ENCODE data around the gene RIN3. TPM values are rescaled to one million over a fixed set of nuclear protein-coding genes. Genes with fewer than 3 reads are reported as not detected.

Gene RIN3
- total RNA-seq, 1 experiment from 2014 or later: 1.5 TPM

DNA sequence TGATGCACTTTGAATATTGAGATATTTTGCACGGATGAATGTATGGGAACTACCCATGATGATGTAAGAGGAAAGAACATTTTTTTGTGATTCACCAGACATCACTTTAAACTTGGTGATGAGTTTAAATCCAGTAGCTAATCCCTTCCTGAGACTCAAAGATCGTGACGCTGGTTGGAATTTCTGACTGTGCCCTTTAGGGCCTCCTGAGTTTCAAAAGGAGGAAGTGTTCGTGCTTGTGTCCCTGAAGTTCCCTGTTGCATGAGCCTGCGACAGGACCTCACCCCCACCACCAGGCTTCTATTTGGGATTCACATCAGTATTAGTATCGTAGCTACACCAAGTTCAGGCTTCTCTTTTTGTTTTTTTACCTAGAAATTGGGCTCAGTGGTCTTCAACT, 18.6 kb upstream of the RIN3 start:
- Histone ChIP-seq H3K14ac (ENCODE audit: insufficient read depth, low read length) (no peak overlapping the region), H3K79me2 (ENCODE audit: insufficient read depth, low read length) (no peaks in the 10 kb centered on the region), H4K91ac (ENCODE audit: insufficient read length, low read depth, low read length) (no peak overlapping the region), H3K56ac (ENCODE audit: insufficient read length, low read depth, low read length) (no peak overlapping the region), H3K18ac (ENCODE audit: insufficient read length, low read depth, low read length) (no peak overlapping the region), H3K79me1 (ENCODE audit: insufficient read depth, low read depth, low read length, poor library complexity, severe bottlenecking) (no peaks in the 10 kb centered on the region), H4K8ac (replicated peaks; ENCODE audit: insufficient read length, low read depth, low read length) (no peak overlapping the region), H3K9ac (ENCODE audit: extremely low read depth, insufficient read length, low read length) (no peak overlapping the region), H2BK20ac (ENCODE audit: low read depth, low read length, poor library complexity, severe bottlenecking) (no peak overlapping the region), H4K5ac (ENCODE audit: insufficient read length, low read depth, low read length) (no peak overlapping the region), H3K9me3 (ENCODE audit: control insufficient read depth, low read depth, low read length) (no peaks in the 10 kb centered on the region), H2BK5ac (ENCODE audit: insufficient read length, low read length) (no peak overlapping the region), H3K4me2 (ENCODE audit: insufficient read depth, insufficient read length, low read length) (no peak overlapping the region), H2BK12ac (ENCODE audit: insufficient read length, low read depth, low read length) (no peak overlapping the region), H3T11ph (ENCODE audit: low read length) (no peak overlapping the region), H2BK15ac (ENCODE audit: low read depth, low read length) (no peak overlapping the region), H3K4ac (ENCODE audit: low read depth, low read length) (no peak overlapping the region), H3K23ac (ENCODE audit: insufficient read length, low read depth, low read length) (no peak overlapping the region), H3K27ac (ENCODE audit: insufficient read length, low read depth, low read length) (no peak overlapping the region), H4K20me1 (ENCODE audit: control insufficient read depth, insufficient read depth, insufficient read length) (no peaks in the 10 kb centered on the region), H2BK120ac (ENCODE audit: low read depth, low read length, poor library complexity, severe bottlenecking) (no peak overlapping the region), H3K27me3 (ENCODE audit: insufficient read depth, low read length) (no peaks in the 10 kb centered on the region), H2AK5ac (ENCODE audit: insufficient read length, low read length) (no peak overlapping the region), H3K23me2 (ENCODE audit: insufficient read length, low read depth, low read length, poor library complexity, severe bottlenecking) (no peaks in the 10 kb centered on the region), H2AFZ (ENCODE audit: low read length) (no peak overlapping the region), H3K4me1 (ENCODE audit: insufficient read depth, low read length) (no peaks in the 10 kb centered on the region; the same call in 1 of the 2 replicates)
- H3K36me3 Mint-ChIP-seq (ENCODE audit: insufficient read depth in 1 of 3, low read depth in 3 of 3): no peaks in the 10 kb centered on the region
- no CpG with 5 or more reads among the region's 6 CpGs for WGBS (ENCODE audit: extremely low coverage, insufficient read length, low lambda C conversion rate)
- H3K27ac Mint-ChIP-seq: no peak overlapping the region
- DNase-seq: no peak
- H3K27me3 Mint-ChIP-seq (ENCODE audit: low read depth): peaks cover 9% of the 10 kb centered on the region
- no peak overlapping the region for H3K4me3 Mint-ChIP-seq
- TF ChIP-seq, protein P1, sequence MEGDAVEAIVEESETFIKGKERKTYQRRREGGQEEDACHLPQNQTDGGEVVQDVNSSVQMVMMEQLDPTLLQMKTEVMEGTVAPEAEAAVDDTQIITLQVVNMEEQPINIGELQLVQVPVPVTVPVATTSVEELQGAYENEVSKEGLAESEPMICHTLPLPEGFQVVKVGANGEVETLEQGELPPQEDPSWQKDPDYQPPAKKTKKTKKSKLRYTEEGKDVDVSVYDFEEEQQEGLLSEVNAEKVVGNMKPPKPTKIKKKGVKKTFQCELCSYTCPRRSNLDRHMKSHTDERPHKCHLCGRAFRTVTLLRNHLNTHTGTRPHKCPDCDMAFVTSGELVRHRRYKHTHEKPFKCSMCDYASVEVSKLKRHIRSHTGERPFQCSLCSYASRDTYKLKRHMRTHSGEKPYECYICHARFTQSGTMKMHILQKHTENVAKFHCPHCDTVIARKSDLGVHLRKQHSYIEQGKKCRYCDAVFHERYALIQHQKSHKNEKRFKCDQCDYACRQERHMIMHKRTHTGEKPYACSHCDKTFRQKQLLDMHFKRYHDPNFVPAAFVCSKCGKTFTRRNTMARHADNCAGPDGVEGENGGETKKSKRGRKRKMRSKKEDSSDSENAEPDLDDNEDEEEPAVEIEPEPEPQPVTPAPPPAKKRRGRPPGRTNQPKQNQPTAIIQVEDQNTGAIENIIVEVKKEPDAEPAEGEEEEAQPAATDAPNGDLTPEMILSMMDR (conservative IDR thresholded peaks at IDR 0.05): no peak
- 0 out of 5 replicates have a peak, but pooled peaks cover 0 to 2% of the 10 kb centered on the region in 2 experiments for H3K9me3 Mint-ChIP-seq
- H3K4me1 Mint-ChIP-seq: peaks cover 14 to 15% of the 10 kb centered on the region in 2 experiments
